HG03342 (cell line): ENCODE measurements around the gene KRT76.

Source experiments
- ATAC-seq: cut with Tn5 transposase; IDR thresholded peaks from one replicate; pipeline ENCODE4 v1.9.1; 2021; ENCODE audit warnings: mild to moderate bottlenecking, moderate library complexity; ENCODE audit not compliant: unreplicated experiment

Gene KRT76

GRCh38 chr12:52735816-52736632, 41.1 kb downstream of the KRT76 start:
- no peak for ATAC-seq

- ATAC-seq = no peak
Measured at GRCh38 chr12:52735106-52735505, 42.0 kb downstream of the KRT76 start.

GRCh38 chr12:52730793-52731192, 46.4 kb downstream of the KRT76 start:
- no peak for ATAC-seq

- no peak for ATAC-seq
Measured at GRCh38 chr12:52730383-52730782, 46.8 kb downstream of the KRT76 start.

GRCh38 chr12:52729147-52729546, 48.0 kb downstream of the KRT76 start:
- ATAC-seq = no peak

GRCh38 chr12:52728374-52728773, 48.8 kb downstream of the KRT76 start:
- ATAC-seq = no peak

GRCh38 chr12:52727037-52727436, 50.1 kb downstream of the KRT76 start:
- ATAC-seq = no peak

- no peak for ATAC-seq
Measured at GRCh38 chr12:52726451-52726850, 50.7 kb downstream of the KRT76 start.

- no peak for ATAC-seq
Measured at GRCh38 chr12:52724384-52724783, 52.8 kb downstream of the KRT76 start.

- ATAC-seq = no peak
Measured at GRCh38 chr12:52722680-52723079, 54.5 kb downstream of the KRT76 start.

GRCh38 chr12:52721838-52722470, 55.2 kb downstream of the KRT76 start:
- ATAC-seq = no peak

GRCh38 chr12:52720365-52720886, 56.7 kb downstream of the KRT76 start:
- no peak for ATAC-seq
